ENCODE data around the gene SPP1.
"Not testable (repeated sequence)": the region's sequence is repeated elsewhere in the genome, so short reads cannot be mapped to it uniquely, and the experiment has no call there.

Gene SPP1

DNA sequence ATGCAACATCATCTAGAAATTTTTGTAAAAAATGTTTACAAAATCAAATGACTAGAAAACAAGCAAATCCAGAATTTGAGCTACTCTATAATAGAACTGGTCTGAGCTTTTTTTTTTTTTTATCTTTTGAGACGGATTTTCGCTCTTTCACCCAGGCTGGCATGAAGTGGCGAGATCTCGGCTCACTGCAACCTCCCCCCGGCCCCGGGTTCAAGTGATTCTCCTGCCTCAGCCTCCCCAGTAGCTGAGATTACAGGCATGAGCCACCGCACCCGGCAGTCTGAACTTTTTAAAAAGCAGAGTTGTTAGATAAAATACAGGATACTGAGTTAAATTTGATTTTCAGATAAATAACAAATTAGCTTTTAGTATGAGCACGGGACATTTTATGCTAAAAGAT lies 11.0 kb downstream of the SPP1 start:
- Histone ChIP-seq H3K4me2 (ENCODE audit: low read length) (no peak overlapping the region), H3K79me2 (ENCODE audit: control insufficient read depth, low read length) (no peaks in the 10 kb centered on the region), H3K4me1 (ENCODE audit: control insufficient read depth, low read length) (no peaks in the 10 kb centered on the region), H3K36me3 (ENCODE audit: control insufficient read depth, low read length) (no peaks in the 10 kb centered on the region), H3F3A (ENCODE audit: control insufficient read depth, insufficient read depth) (no peaks in the 10 kb centered on the region), H3K27me3 (ENCODE audit: control insufficient read depth, low read length) (no peaks in the 10 kb centered on the region), H3K27ac (ENCODE audit: low read depth, low read length) (no peak overlapping the region), H3K9me3 (ENCODE audit: control insufficient read depth, insufficient read depth, low read length) (no peaks in the 10 kb centered on the region), H3K9me2 (replicated peaks; ENCODE audit: control insufficient read depth, low read length) (no peaks in the 10 kb centered on the region), H3K4me3 (ENCODE audit: low read length) (no peak overlapping the region), H4K20me1 (ENCODE audit: control insufficient read depth, insufficient read depth, low read depth, low read length) (no peaks in the 10 kb centered on the region)
- no peak for TF ChIP-seq EZH2phosphoT487 (IDR thresholded peaks at IDR 0.05; ENCODE audit: borderline replicate concordance, low read length)

DNA sequence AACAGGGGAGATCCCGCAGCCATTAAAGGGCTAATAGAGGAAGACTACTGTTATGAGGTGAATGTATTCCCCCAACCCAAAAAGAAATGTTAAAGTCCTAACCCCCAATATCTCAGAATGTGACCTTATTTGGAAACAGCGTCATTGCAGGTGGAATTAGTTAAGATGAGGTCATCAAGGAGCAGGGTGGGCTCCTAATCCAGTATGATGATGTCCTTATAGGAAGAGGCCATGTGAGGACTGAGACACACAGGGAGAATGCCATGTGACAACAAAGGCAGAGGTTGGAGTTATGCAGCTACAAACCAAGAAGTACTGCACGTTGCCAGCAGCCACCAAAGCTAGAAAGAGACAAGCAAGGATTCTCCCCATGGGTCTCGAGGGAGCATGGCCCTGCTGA lies 14.3 kb downstream of the SPP1 start:
- Histone ChIP-seq H3K36me3 (ENCODE audit: control insufficient read depth, low read length) (no peaks in the 10 kb centered on the region), H4K20me1 (ENCODE audit: control insufficient read depth, insufficient read depth, low read depth, low read length) (no peaks in the 10 kb centered on the region), H3K4me2 (ENCODE audit: low read length) (no peak overlapping the region), H3K79me2 (ENCODE audit: control insufficient read depth, low read length) (no peaks in the 10 kb centered on the region), H3K9me3 (ENCODE audit: control insufficient read depth, insufficient read depth, low read length) (no peaks in the 10 kb centered on the region), H3K9me2 (replicated peaks; ENCODE audit: control insufficient read depth, low read length) (no peaks in the 10 kb centered on the region), H3K27me3 (ENCODE audit: control insufficient read depth, low read length) (no peaks in the 10 kb centered on the region), H3F3A (ENCODE audit: control insufficient read depth, insufficient read depth) (no peaks in the 10 kb centered on the region), H3K27ac (ENCODE audit: low read depth, low read length) (no peak overlapping the region), H3K4me1 (ENCODE audit: control insufficient read depth, low read length) (peaks cover 5% of the 10 kb centered on the region), H3K4me3 (ENCODE audit: low read length) (no peak overlapping the region)
- TF ChIP-seq, protein P1, sequence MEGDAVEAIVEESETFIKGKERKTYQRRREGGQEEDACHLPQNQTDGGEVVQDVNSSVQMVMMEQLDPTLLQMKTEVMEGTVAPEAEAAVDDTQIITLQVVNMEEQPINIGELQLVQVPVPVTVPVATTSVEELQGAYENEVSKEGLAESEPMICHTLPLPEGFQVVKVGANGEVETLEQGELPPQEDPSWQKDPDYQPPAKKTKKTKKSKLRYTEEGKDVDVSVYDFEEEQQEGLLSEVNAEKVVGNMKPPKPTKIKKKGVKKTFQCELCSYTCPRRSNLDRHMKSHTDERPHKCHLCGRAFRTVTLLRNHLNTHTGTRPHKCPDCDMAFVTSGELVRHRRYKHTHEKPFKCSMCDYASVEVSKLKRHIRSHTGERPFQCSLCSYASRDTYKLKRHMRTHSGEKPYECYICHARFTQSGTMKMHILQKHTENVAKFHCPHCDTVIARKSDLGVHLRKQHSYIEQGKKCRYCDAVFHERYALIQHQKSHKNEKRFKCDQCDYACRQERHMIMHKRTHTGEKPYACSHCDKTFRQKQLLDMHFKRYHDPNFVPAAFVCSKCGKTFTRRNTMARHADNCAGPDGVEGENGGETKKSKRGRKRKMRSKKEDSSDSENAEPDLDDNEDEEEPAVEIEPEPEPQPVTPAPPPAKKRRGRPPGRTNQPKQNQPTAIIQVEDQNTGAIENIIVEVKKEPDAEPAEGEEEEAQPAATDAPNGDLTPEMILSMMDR (IDR thresholded peaks at IDR 0.05; ENCODE audit: low read depth, low read length, poor library complexity, severe bottlenecking) = no peak
- TF ChIP-seq EZH2phosphoT487 (IDR thresholded peaks at IDR 0.05; ENCODE audit: borderline replicate concordance, low read length) = no peak

DNA sequence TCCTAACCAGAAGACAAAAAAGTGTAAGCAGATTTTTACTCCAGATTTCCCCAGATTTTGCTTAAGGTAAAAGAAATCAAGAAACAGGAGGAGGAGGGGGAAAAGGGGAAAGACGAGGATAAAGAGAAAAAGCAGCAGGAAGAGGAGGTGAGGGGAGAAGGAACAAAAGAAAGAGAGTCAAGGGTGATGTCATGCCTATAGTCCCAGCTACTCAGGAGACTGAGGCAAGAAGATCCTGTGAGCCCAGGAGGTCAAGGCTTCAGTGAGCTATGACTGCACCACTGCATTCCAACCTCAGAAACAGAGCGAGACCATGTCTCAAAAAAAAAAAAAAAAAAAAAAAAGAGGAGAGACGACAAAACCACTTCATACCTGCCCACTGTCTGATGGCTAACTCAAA lies 19.9 kb downstream of the SPP1 start:
- Histone ChIP-seq H3K4me3 (ENCODE audit: low read length) (no peak overlapping the region), H3K27me3 (ENCODE audit: control insufficient read depth, low read length) (peaks cover 3% of the 10 kb centered on the region; the same call in 1 of the 2 replicates), H3K27ac (ENCODE audit: low read depth, low read length) (no peak overlapping the region), H3K9me2 (replicated peaks; ENCODE audit: control insufficient read depth, low read length) (no peaks in the 10 kb centered on the region), H3K36me3 (ENCODE audit: control insufficient read depth, low read length) (no peaks in the 10 kb centered on the region), H3K4me1 (ENCODE audit: control insufficient read depth, low read length) (peaks cover 5% of the 10 kb centered on the region), H4K20me1 (ENCODE audit: control insufficient read depth, insufficient read depth, low read depth, low read length) (no peaks in the 10 kb centered on the region), H3K79me2 (ENCODE audit: control insufficient read depth, low read length) (no peaks in the 10 kb centered on the region), H3K9me3 (ENCODE audit: control insufficient read depth, insufficient read depth, low read length) (no peaks in the 10 kb centered on the region), H3K4me2 (ENCODE audit: low read length) (no peak overlapping the region), H3F3A (ENCODE audit: control insufficient read depth, insufficient read depth) (no peaks in the 10 kb centered on the region)
- TF ChIP-seq, protein P1 (IDR thresholded peaks at IDR 0.05; ENCODE audit: low read depth, low read length, poor library complexity, severe bottlenecking) = no peak
- TF ChIP-seq EZH2phosphoT487 (IDR thresholded peaks at IDR 0.05; ENCODE audit: borderline replicate concordance, low read length) = no peak

DNA sequence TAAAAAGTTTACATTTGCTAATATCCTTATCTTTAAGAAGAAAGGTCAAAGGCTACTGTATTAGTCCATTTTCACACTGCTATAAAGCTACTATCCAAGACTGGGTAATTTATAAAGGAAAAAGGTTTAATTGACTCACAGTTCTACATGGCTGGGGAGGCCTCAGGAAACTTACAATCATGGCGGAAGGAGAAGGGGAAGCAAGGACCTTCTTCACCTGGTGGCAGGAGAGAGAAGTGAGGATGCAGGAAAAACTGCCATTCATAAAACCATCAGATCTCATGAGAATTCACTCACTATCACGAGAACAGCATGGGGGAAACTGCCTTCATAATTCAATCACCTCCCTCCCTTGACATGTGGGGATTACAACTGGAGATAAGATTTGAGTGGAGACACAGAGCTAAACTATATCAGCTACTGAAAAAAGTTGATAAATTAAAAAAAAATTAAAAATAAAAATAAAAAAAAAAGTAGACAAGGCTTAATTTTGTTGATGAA lies 23.7 kb downstream of the SPP1 start:
- not testable (repeated sequence) for H3K4me2 ChIP-seq (ENCODE audit: low read length); H4K20me1 ChIP-seq (ENCODE audit: control insufficient read depth, insufficient read depth, low read depth, low read length); H3K9me2 ChIP-seq (replicated peaks; ENCODE audit: control insufficient read depth, low read length); H3K9me3 ChIP-seq (ENCODE audit: control insufficient read depth, insufficient read depth, low read length); H3K27ac ChIP-seq (ENCODE audit: low read depth, low read length); H3K27me3 ChIP-seq (ENCODE audit: control insufficient read depth, low read length); H3F3A ChIP-seq (ENCODE audit: control insufficient read depth, insufficient read depth); H3K36me3 ChIP-seq (ENCODE audit: control insufficient read depth, low read length); H3K4me1 ChIP-seq (ENCODE audit: control insufficient read depth, low read length); H3K4me3 ChIP-seq (ENCODE audit: low read length); H3K79me2 ChIP-seq (ENCODE audit: control insufficient read depth, low read length)
